Thoracic aorta (tissue), 2 donors: ENCODE results near the gene GMNC. TPM values are rescaled to one million over a fixed set of nuclear protein-coding genes. Genes with fewer than 3 reads are reported as not detected.

Experiments used
- ATAC-seq: fragments of 150-250 bp; one replicate; pipeline ENCODE4 v1.8.0; 2017; ENCODE audit warnings: low read depth; ENCODE audit not compliant: insufficient number of reproducible peaks, low FRiP score
- DNase-seq: peaks from one replicate; pipeline ENCODE4 v3.0.0-alpha.2; 2020; ENCODE audit warnings: low spot score
- H3K27ac ChIP-seq, 2 donors: fragments of 200-600 bp; sonication (generic); 1 replicate in 1 of 2; 2 replicates in 1 of 2; pipeline ENCODE4 v1.5.1; 2016; ENCODE audit warnings: mild to moderate bottlenecking in 2 of 2, moderate library complexity in 2 of 2
- H3K27me3 ChIP-seq: fragments of 200-600 bp; sonication (generic); replicated peaks from 2 replicates; pipeline ENCODE4 v1.6.0; 2016; ENCODE audit warnings: mild to moderate bottlenecking; ENCODE audit not compliant: insufficient read depth
- H3K36me3 ChIP-seq: fragments of 200-600 bp; sonication (generic); one replicate; pipeline ENCODE4 v1.5.1; 2016
- H3K4me1 ChIP-seq, 2 donors: fragments of 200-600 bp; sonication (generic); 1 replicate in 1 of 2; 2 replicates in 1 of 2; pipeline versions ENCODE4 v1.5.1 to v1.6.0; 2016; ENCODE audit warnings: low read depth in 2 of 2, mild to moderate bottlenecking in 1 of 2; ENCODE audit not compliant: control insufficient read depth in 1 of 2
- H3K4me3 ChIP-seq: fragments of 200-600 bp; sonication (generic); 2 replicates; pipeline ENCODE4 v1.5.1; 2016; ENCODE audit warnings: mild to moderate bottlenecking
- H3K9me3 ChIP-seq: fragments of 200-600 bp; sonication (generic); 2 replicates; pipeline ENCODE4 v1.5.1; 2016
- CTCF ChIP-seq: fragments of 200-600 bp; sonication (generic); IDR thresholded peaks from one replicate; pipeline ENCODE4 v1.5.1; 2019; ENCODE audit warnings: antibody characterized with exemption
- total RNA-seq, 2 donors: library from RNA; depleted of rRNA; stranded (reverse); fragments of >200 nt; gene quantifications; one replicate each; pipeline versions ENCODE4 v1.1.0 to v1.2.3, GENCODE V29; 2016

Gene GMNC
- total RNA-seq, 2 donors from 2014 or later = not detected

GRCh38 chr3:190830031-190830430 lies 32.5 kb downstream of the GMNC start:
- H3K4me1 ChIP-seq = no peaks in the 10 kb centered on the region
- H3K9me3 ChIP-seq = no peaks in the 10 kb centered on the region
- no peak overlapping the region for H3K4me3 ChIP-seq
- DNase-seq (no peak), ATAC-seq (no peak)
- no peak overlapping the region for H3K27ac ChIP-seq
- no peaks in the 10 kb centered on the region for H3K27me3 ChIP-seq
- no peak for TF ChIP-seq CTCF
- no peaks in the 10 kb centered on the region for H3K36me3 ChIP-seq

GRCh38 chr3:190826018-190826417 lies 36.5 kb downstream of the GMNC start:
- Histone ChIP-seq H3K4me1 (no peaks in the 10 kb centered on the region), H3K27ac (no peak overlapping the region), H3K4me3 (no peak overlapping the region), H3K27me3 (no peaks in the 10 kb centered on the region), H3K9me3 (no peaks in the 10 kb centered on the region), H3K36me3 (no peaks in the 10 kb centered on the region)
- no peak for TF ChIP-seq CTCF
- ATAC-seq = no peak
- DNase-seq = no peak

GRCh38 chr3:190825386-190826016 lies 37.0 kb downstream of the GMNC start:
- Histone ChIP-seq H3K27me3 (no peaks in the 10 kb centered on the region), H3K27ac (no peak overlapping the region), H3K4me1 (no peaks in the 10 kb centered on the region), H3K9me3 (no peaks in the 10 kb centered on the region), H3K36me3 (no peaks in the 10 kb centered on the region), H3K4me3 (no peak overlapping the region)
- ATAC-seq (no peak), DNase-seq (no peak)
- no peak for TF ChIP-seq CTCF

- peak; percentile 16 for TF ChIP-seq CTCF
- H3K36me3 ChIP-seq = no peaks in the 10 kb centered on the region
- no peaks in the 10 kb centered on the region for H3K27me3 ChIP-seq
- DNase-seq = no peak
- no peak for ATAC-seq
- H3K27ac ChIP-seq = no peak overlapping the region
- H3K4me1 ChIP-seq = no peaks in the 10 kb centered on the region
- no peak overlapping the region for H3K4me3 ChIP-seq
- no peaks in the 10 kb centered on the region for H3K9me3 ChIP-seq
These were observed 50.6 kb downstream of the GMNC start for GRCh38 chr3:190811775-190812480.

- Histone ChIP-seq H3K9me3 (no peaks in the 10 kb centered on the region), H3K27ac (no peak overlapping the region), H3K4me3 (no peak overlapping the region), H3K4me1 (no peaks in the 10 kb centered on the region), H3K27me3 (no peaks in the 10 kb centered on the region), H3K36me3 (no peaks in the 10 kb centered on the region)
- no peak for TF ChIP-seq CTCF
- ATAC-seq (no peak), DNase-seq (no peak)
These were observed 51.5 kb downstream of the GMNC start for GRCh38 chr3:190810957-190811356.
